ENCODE results near the gene EPS8L3. TPM values are rescaled to one million over a fixed set of nuclear protein-coding genes. Genes with fewer than 3 reads are reported as not detected.

EPS8L3 gene
- 0.52 to 1.1 TPM (median 0.94 TPM) in 5 replicates for total RNA-seq (2022; extraction: Qiagen RNA extraction)

DNA sequence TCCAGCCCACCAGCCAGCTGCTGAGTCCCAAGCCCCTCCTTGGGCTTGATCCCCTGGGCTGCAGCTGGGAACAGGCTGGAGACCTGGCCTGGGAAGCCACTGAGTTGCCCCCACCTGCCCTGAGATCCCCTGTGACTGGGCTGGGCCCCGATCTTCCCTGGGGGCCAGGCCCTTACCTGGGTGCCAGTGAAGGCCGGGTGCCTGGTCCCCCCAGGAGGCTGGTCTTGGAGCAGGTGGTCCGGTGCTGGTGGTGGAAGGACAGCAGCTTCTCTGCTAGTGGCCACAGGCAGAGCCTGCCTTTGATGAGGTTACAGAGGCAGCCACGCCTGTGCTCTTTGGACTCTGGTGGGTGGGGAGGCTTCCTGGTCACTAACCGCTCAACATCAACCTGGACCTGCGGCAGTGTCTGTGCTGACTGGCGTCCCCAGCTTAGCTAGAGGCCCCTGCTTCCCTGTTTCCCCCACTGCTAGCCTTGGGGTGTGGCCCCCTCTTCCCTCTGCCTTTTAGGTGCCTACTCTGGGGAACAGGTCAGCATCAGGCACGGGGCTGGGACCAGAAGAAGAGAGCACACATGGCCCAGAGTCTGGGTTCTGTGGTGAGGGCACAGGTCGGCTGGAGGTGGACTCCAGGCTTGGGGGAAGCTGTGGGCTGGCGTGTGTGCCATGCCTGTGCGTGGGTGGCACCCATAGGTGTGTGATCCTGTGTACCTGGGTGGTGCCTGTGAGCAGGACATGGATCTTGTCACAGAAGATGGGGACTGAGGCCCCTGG is at the start of gene EPS8L3:
EPS8L3 (minus strand) TSS at position 278 of the 770 bp plus-strand sequence. CDS start 2,174 bp downstream, outside the sequence.

GRCh38 chr1:109740615-109741373 is 22.9 kb downstream of the EPS8L3 start, which contains the start of gene GSTM3:
GSTM3 (minus strand) TSS chr1:109741038; CDS start chr1:109740287, 751 bp downstream.

GRCh38 chr1:109711593-109712320 is 52.0 kb downstream of the EPS8L3 start, which contains the start of gene GSTM5:
GSTM5 (plus strand) TSS chr1:109712251; CDS start chr1:109712313, 62 bp downstream.

Other genes starting within 250 kb of the EPS8L3 start
- not detected in 5 replicates for gene GPR61, start 224.1 kb downstream of the EPS8L3 start, total RNA-seq (2022; extraction: Qiagen RNA extraction)
- 4.7 to 5.5 TPM (median 5.2 TPM) in 5 replicates for gene GNAI3, start 215.3 kb downstream of the EPS8L3 start, total RNA-seq (2022; extraction: Qiagen RNA extraction)
- 0.13 to 0.17 TPM (median 0.17 TPM) in 3 of 5 replicates, not detected in the others for gene GNAT2, start 144.3 kb downstream of the EPS8L3 start, total RNA-seq (2022; extraction: Qiagen RNA extraction)
- gene AMPD2, start 144.1 kb downstream of the EPS8L3 start, total RNA-seq (2022; extraction: Qiagen RNA extraction): 20.6 to 28.6 TPM (median 23.1 TPM) in 5 replicates
- 8.6 to 11.1 TPM (median 9.3 TPM) in 5 replicates for gene GSTM4, start 107.8 kb downstream of the EPS8L3 start, total RNA-seq (2022; extraction: Qiagen RNA extraction)
- 2.9 to 3.6 TPM (median 3.4 TPM) in 5 replicates for gene GSTM2, start 95.9 kb downstream of the EPS8L3 start, total RNA-seq (2022; extraction: Qiagen RNA extraction)
- gene GSTM1, start 76.1 kb downstream of the EPS8L3 start, total RNA-seq (2022; extraction: Qiagen RNA extraction): not detected in 5 replicates
- gene GSTM5, start 51.7 kb downstream of the EPS8L3 start, total RNA-seq (2022; extraction: Qiagen RNA extraction): not detected in 5 replicates
- 21.6 to 28.4 TPM (median 23.1 TPM) in 5 replicates for gene GSTM3, start 22.9 kb downstream of the EPS8L3 start, total RNA-seq (2022; extraction: Qiagen RNA extraction)
- gene CSF1, start 146.9 kb upstream of the EPS8L3 start, total RNA-seq (2022; extraction: Qiagen RNA extraction): 13.0 to 18.8 TPM (median 18.0 TPM) in 5 replicates
- gene AHCYL1, start 220.8 kb upstream of the EPS8L3 start, total RNA-seq (2022; extraction: Qiagen RNA extraction): 44.4 to 55.4 TPM (median 50.5 TPM) in 5 replicates